GM23338 (cell line): ENCODE measurements around the gene LARGE1.

Experiments used
- CTCF ChIP-seq, 2 experiments: fragments of 200-600 bp in 1 of 2; sonication (generic) in 1 of 2; conservative IDR thresholded peaks; 2 replicates each; pipeline versions ENCODE4 v1.5.1 to v1.6.1; 2016 to 2017; ENCODE audit warnings: antibody characterized with exemption in 2 of 2, low read depth in 2 of 2, mild to moderate bottlenecking in 2 of 2, moderate library complexity in 1 of 2
- EZH2 ChIP-seq: fragments of 200-600 bp; sonication (generic); IDR thresholded peaks from one replicate; pipeline ENCODE4 v1.8.0; 2017; ENCODE audit warnings: antibody characterized with exemption, mild to moderate bottlenecking, low read depth; ENCODE audit not compliant: unreplicated experiment
- EZH2phosphoT487 ChIP-seq: fragments of 200-600 bp; sonication (generic); IDR thresholded peaks from one replicate; pipeline ENCODE4 v1.8.1; 2018; ENCODE audit warnings: antibody characterized with exemption; ENCODE audit not compliant: unreplicated experiment
- JUNB ChIP-seq: IDR thresholded peaks from one replicate; pipeline ENCODE4 v1.6.1; 2016; ENCODE audit warnings: antibody characterized with exemption; ENCODE audit not compliant: unreplicated experiment
- POLR2AphosphoS5 ChIP-seq: IDR thresholded peaks from 2 replicates; pipeline ENCODE4 v1.6.1; 2016; ENCODE audit warnings: antibody characterized with exemption, low read depth
- REST ChIP-seq: IDR thresholded peaks from one replicate; pipeline ENCODE4 v1.6.1; 2018; ENCODE audit warnings: antibody characterized with exemption; ENCODE audit not compliant: unreplicated experiment
- STAT1 ChIP-seq: IDR thresholded peaks from one replicate; pipeline ENCODE4 v1.6.1; 2016; ENCODE audit warnings: antibody characterized with exemption; ENCODE audit not compliant: unreplicated experiment
- ZNF331 ChIP-seq: fragments of 250-450 bp; sonication (Bioruptor Pico); IDR thresholded peaks from 2 replicates; pipeline ENCODE4 v1.5.0; 2020; ENCODE audit warnings: low read depth, mild to moderate bottlenecking, moderate library complexity
- TF ChIP-seq, protein P1 (sequence below): IDR thresholded peaks from 2 replicates; pipeline ENCODE4 v1.6.1; 2016; ENCODE audit warnings: antibody characterized with exemption

DNA sequence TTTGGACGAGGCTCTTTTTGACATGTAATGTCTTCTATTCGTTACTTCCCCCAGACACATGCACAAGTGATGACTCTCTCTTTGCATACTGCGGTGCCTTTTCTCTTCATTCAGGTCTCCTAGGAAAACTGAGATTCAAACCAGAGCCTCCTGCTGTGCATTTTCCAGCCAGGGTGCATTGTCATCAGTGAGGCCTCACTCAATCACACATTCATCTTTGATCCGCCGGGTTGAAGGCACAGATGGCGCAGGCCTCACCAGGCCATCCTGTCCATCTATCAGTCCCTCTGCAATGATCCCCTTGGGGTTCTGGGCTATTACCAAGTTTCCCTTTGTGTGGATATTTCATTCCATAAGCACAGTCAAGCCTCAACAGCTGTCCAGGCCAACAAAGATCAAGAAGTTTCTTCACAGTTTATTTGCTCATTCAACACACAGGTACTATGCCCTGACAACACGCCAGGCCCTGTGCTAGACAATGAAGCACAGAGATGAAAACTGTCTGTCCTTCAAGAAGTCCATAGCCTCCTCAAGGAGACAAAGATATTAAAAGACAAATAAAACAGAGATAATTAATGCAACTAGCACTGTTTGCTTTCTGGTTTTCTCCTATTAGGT, 107.8 kb downstream of the LARGE1 start:
- no peak for TF ChIP-seq EZH2phosphoT487
- TF ChIP-seq EZH2: no peak
- no peak for TF ChIP-seq STAT1
- no peak for TF ChIP-seq CTCF (conservative IDR thresholded peaks at IDR 0.05; ENCODE audit: low read depth in 2 of 2)
- no peak for TF ChIP-seq POLR2AphosphoS5
- TF ChIP-seq REST: no peak
- no peak for TF ChIP-seq ZNF331 (CRISPR knock-in tag)
- TF ChIP-seq JUNB: no peak
- TF ChIP-seq, protein P1, sequence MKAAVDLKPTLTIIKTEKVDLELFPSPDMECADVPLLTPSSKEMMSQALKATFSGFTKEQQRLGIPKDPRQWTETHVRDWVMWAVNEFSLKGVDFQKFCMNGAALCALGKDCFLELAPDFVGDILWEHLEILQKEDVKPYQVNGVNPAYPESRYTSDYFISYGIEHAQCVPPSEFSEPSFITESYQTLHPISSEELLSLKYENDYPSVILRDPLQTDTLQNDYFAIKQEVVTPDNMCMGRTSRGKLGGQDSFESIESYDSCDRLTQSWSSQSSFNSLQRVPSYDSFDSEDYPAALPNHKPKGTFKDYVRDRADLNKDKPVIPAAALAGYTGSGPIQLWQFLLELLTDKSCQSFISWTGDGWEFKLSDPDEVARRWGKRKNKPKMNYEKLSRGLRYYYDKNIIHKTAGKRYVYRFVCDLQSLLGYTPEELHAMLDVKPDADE: no peak
